Measurements from ENCODE around the gene TIGIT.

DNA sequence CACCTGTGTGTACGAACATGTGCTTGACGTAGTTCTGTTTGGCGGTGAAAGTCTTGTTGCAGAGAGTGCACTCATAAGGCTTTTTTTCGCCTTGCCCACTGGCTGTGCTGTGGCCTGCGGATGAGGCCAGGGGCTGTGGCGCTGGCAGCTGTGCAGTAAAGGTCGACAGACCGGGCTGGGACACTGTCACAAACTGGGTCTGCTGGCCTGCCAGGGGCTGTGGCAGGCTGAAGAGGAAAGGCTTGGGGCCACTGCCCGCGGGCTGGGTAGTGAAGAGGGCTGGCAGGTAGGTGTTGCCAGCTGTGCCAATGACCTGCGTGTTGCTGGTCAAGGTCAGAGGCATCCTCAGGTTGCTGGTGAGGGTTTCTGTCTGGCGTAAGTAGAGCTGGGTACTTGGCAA, 56.4 kb downstream of the TIGIT start:
- TF ChIP-seq POLR2A (IDR thresholded peaks at IDR 0.05; ENCODE audit: low read depth, low read length) (no peak), POLR2AphosphoS5 (IDR thresholded peaks at IDR 0.05; ENCODE audit: low read depth, low read length) (no peak)
